ENCODE measurements around the gene PLEKHG4B.

PLEKHG4B gene

DNA sequence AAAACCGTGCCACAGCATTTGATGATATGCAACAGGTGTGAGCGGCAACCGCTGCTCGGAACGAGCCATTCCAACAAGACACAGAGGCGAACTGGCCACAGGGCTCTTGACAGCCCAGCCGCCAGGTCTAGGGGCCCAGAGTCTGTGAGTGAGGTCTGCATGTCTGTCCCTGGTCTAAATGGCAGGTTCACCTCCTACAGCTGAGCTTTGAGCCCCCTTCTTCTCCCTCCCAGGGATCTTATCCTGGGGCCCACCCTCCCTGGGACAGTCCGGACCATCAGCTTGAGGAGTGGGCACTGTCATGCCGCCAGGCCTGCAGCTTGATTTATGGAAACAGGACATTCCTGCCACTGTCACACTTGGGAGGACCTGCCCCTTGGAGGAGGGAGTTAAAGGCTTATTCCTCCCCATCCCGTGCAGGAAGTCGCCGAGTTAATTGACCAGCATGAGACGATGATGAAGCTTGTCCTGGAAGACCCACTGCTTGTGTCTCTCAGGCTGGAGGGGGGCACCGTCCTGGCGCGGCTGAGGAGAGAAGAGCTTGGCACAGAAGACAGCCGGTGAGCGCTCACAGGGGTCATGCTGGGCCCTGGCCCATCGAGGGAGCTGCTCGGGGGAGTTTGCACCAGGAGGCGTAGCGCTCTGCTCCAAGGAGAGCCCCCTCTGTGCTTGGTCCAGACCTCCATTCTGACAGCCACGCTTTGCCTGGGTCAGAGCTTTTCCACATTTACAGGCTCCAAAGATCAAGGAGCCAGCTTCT lies 63.9 kb downstream of the PLEKHG4B start:
- H3K4me1 Mint-ChIP-seq, result peaks cover 36% of the 10 kb centered on the region
- H3K9me3 Mint-ChIP-seq, result no peaks in the 10 kb centered on the region
- H3K27me3 Mint-ChIP-seq (ENCODE audit: low read depth), result peaks cover 4% of the 10 kb centered on the region
- H3K27ac Mint-ChIP-seq, result no peak overlapping the region
- TF ChIP-seq, protein P1, sequence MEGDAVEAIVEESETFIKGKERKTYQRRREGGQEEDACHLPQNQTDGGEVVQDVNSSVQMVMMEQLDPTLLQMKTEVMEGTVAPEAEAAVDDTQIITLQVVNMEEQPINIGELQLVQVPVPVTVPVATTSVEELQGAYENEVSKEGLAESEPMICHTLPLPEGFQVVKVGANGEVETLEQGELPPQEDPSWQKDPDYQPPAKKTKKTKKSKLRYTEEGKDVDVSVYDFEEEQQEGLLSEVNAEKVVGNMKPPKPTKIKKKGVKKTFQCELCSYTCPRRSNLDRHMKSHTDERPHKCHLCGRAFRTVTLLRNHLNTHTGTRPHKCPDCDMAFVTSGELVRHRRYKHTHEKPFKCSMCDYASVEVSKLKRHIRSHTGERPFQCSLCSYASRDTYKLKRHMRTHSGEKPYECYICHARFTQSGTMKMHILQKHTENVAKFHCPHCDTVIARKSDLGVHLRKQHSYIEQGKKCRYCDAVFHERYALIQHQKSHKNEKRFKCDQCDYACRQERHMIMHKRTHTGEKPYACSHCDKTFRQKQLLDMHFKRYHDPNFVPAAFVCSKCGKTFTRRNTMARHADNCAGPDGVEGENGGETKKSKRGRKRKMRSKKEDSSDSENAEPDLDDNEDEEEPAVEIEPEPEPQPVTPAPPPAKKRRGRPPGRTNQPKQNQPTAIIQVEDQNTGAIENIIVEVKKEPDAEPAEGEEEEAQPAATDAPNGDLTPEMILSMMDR (IDR thresholded peaks at IDR 0.05; ENCODE audit: unreplicated experiment in 3 of 3), result no peak
- H3K36me3 Mint-ChIP-seq (ENCODE audit: low read depth), result peaks cover 27% of the 10 kb centered on the region
- H3K4me3 Mint-ChIP-seq, result no peak overlapping the region

DNA sequence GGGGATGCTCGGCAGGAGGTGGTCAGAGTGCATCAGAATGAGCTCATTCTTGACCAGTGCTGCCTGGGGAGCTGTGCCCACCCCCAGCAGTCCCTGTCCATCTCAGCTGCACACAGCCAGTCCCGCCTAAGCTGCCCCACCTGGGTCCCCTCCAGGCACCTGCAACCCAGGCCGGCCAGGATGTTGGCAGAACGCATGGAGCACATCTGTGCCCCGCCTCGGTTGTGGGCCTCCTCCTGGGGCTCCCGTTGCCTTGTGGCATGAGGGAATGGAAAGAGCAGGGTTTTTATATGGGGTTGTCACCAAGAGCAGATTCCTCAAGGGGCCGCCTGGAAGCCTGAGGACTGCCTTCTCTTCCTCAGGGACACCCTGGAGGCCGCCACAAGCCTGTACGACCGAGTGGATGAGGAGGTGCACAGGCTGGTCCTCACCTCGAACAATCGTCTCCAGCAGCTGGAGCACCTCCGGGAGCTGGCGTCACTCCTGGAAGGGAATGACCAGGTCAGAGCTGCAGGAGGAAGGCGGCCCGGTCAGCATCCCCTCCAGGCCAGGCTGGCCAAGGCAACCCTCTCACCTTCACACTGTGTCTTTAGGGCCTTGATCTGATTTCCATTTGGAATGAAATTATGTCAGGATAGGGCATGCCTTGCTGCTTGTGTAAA lies 64.6 kb downstream of the PLEKHG4B start:
- Mint-ChIP-seq H3K27me3 (ENCODE audit: low read depth) (peaks cover 4% of the 10 kb centered on the region), H3K4me3 (no peak overlapping the region), H3K27ac (no peak overlapping the region), H3K9me3 (no peaks in the 10 kb centered on the region), H3K4me1 (peaks cover 43% of the 10 kb centered on the region), H3K36me3 (ENCODE audit: low read depth) (peaks cover 26% of the 10 kb centered on the region)
- TF ChIP-seq, protein P1 (IDR thresholded peaks at IDR 0.05; ENCODE audit: unreplicated experiment in 3 of 3), result no peak

DNA sequence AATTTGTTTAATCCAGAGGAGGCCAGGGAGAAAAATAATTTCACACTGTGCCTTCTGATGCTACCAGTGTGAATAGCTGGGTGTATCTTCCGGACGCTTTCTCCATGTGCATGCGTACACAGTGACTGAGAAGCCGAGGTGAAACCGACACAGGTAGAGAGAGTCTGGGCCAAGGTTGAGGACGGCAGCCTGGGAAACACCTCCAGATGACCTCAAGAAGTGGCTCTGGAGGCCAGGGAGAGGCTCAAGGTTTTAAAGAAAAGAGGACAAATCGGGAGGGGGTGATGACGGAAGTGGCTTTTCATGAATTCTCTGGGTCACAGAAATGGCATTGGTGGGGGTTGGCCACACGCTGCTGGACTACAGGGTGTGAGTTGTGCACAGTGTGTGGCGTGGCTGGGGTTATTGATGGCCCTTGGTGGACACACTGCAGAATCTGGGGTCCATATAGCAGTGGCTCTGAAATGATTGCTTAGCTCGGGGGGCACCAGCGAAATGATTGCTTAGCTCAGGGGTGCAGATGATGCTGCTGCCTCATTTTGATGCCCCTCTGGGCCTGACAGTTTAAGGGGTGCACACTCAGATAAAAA lies 65.3 kb downstream of the PLEKHG4B start:
- no peak overlapping the region for H3K4me3 Mint-ChIP-seq
- peaks cover 45% of the 10 kb centered on the region for H3K4me1 Mint-ChIP-seq
- no peaks in the 10 kb centered on the region for H3K9me3 Mint-ChIP-seq
- TF ChIP-seq, protein P1 (IDR thresholded peaks at IDR 0.05; ENCODE audit: unreplicated experiment in 3 of 3), result no peak
- no peak overlapping the region for H3K27ac Mint-ChIP-seq
- H3K27me3 Mint-ChIP-seq (ENCODE audit: low read depth), result peaks cover 4% of the 10 kb centered on the region
- peaks cover 26% of the 10 kb centered on the region for H3K36me3 Mint-ChIP-seq (ENCODE audit: low read depth)

DNA sequence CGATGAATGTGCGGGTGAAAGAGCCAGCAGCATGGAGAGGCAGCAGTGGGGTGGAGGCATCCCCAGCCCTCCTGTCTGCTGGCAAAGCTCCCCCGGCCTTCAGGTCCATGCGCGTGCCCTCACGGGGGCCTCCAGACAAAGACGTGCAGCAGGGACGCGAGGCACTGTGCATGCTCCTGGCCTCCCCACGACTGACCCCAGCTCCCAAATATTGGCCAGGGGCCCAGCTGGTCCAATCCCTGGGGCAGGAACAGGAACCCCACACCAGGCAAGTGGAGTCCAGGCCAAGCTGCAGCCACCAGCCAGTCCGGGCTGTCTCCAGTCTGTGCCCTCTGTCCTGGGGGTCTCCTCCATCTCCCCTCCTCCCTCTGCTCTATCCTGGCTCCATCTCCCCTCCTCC lies 65.8 kb downstream of the PLEKHG4B start:
- H3K9me3 Mint-ChIP-seq, result no peaks in the 10 kb centered on the region
- peaks cover 21% of the 10 kb centered on the region for H3K36me3 Mint-ChIP-seq (ENCODE audit: low read depth)
- no peak overlapping the region for H3K4me3 Mint-ChIP-seq
- TF ChIP-seq, protein P1 (IDR thresholded peaks at IDR 0.05; ENCODE audit: unreplicated experiment in 3 of 3), result no peak
- peaks cover 4% of the 10 kb centered on the region for H3K27me3 Mint-ChIP-seq (ENCODE audit: low read depth)
- peaks cover 45% of the 10 kb centered on the region for H3K4me1 Mint-ChIP-seq
- no peak overlapping the region for H3K27ac Mint-ChIP-seq

DNA sequence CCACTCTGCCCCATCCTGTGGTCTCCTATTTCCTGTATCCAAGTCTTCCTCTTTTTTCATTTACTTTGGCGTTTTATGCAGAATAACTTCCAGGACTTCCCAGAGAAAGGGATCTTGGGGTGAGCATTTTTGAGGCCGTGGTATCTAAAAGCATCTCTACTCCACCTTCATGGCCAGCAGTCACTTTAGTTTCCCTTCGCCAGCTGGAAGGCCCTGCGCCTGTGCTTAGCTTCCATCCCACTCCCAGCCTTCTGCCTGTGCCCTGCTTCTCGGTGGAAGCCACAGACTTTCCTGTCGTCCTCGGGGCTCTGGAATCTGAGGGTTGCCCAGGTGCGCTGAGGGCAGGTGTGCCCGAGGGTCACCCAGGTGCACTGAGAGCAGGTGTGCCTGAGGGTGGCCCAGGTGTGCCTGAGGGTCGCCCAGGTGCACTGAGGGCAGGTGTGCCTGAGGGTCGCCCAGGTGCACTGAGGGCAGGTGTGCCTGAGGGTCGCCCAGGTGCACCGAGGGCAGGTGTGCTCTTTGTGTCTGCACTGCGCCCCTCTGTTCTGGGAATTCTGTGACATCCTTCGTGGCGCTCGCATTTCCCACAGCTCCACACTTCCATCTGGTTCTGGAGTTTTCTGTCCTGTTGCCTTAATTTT lies 67.0 kb downstream of the PLEKHG4B start:
- Mint-ChIP-seq H3K4me1 (peaks cover 45% of the 10 kb centered on the region), H3K27ac (peak overlapping the region in 1 of 3 experiments; percentile 23), H3K36me3 (ENCODE audit: low read depth) (peaks cover 24% of the 10 kb centered on the region), H3K9me3 (no peaks in the 10 kb centered on the region), H3K4me3 (no peak overlapping the region), H3K27me3 (ENCODE audit: low read depth) (peaks cover 4% of the 10 kb centered on the region)
- TF ChIP-seq, protein P1 (IDR thresholded peaks at IDR 0.05; ENCODE audit: unreplicated experiment in 3 of 3), result no peak
